ENCODE data around the gene RANBP10.
"Not testable (repeated sequence)": the region's sequence is repeated elsewhere in the genome, so short reads cannot be mapped to it uniquely, and the experiment has no call there.

RANBP10 gene

DNA sequence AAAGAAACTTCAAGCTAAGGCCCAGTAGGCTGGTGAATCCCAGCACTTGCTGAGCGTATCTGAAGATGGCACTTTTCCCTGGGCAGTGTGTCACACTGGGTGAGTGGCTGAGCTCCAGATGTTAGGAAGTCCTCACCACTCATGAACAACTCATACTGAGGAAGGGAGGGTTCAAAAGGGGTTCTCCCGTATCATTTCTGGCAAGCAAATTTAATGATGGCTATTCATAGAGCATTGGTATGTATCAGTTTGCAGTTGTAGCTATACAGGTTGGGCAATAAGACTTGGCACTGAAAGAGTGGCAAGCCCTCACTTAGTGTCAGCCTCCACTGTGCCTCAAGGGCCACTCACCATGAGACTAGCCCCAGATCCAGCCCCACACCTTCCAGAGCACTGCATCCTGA lies 98.0 kb downstream of the RANBP10 start:
- no peak for DNase-seq

DNA sequence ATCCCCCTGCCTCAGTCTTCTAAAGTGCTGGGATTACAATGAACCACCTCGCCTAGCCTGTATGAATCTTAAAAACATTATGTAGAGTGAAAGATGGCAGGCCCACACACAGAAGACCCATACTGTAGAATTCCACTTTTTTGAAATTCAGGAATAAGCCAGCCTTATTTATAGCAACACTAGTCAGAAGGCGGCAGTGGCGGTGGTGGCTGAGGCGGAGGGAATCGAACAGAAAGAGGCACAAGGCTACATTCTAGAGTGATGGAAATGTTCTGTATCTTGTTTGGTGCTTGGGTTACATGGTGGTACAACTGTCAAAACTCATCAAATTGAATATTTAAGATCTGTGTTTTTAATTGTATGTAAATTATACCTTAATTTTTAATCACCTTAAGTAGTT lies 98.6 kb downstream of the RANBP10 start:
- DNase-seq: no peak

DNA sequence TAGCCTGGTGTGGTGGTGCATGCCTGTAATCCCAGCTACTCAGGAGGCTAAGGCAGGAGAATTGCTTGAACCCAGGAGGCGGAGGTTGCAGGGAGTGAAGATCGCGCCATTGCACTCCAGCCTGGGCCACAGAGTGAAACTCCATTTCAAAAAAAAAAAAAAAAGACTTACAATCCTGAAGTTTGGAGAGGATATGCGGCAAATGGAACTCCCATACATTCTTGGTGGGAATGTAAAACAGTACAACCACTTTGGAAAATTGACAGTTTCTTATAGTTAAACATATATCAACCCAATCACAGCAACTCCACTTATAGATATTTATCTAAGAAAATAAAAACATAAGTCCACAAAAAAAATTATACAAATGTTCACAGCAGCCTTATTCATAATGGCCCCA lies 99.2 kb downstream of the RANBP10 start:
- DNase-seq: no peak

GRCh38 chr16:67704110-67704509 lies 102.2 kb downstream of the RANBP10 start:
- no peak for DNase-seq

GRCh38 chr16:67703626-67704025 lies 102.7 kb downstream of the RANBP10 start:
- no peak for DNase-seq

GRCh38 chr16:67702130-67702529 lies 104.2 kb downstream of the RANBP10 start:
- no peak for DNase-seq

DNA sequence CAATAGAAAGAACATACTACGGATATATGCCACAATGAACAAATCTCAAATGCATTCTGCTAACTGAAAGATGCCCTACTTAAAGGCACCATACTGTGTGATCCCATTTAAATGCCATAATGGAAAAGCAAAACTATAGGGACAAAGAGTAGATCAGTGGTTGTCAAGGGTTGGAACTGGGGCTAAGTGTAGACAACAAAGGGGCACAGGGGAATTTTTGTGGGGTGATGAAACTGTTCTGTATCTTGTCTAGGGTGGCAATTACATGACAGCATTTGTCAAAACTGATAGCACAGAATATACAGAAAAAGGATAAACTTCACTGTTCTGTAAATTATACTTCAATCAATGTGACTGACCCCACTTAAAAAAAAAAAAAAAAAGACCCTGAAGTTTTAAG lies 104.9 kb downstream of the RANBP10 start:
- no peak for DNase-seq

- no peak for DNase-seq
Observed at GRCh38 chr16:67699265-67699664, 107.1 kb downstream of the RANBP10 start.

- no peak for DNase-seq
Observed at GRCh38 chr16:67697422-67698185, 108.8 kb downstream of the RANBP10 start.

GRCh38 chr16:67694611-67695010 lies 111.7 kb downstream of the RANBP10 start:
- DNase-seq: no peak

DNA sequence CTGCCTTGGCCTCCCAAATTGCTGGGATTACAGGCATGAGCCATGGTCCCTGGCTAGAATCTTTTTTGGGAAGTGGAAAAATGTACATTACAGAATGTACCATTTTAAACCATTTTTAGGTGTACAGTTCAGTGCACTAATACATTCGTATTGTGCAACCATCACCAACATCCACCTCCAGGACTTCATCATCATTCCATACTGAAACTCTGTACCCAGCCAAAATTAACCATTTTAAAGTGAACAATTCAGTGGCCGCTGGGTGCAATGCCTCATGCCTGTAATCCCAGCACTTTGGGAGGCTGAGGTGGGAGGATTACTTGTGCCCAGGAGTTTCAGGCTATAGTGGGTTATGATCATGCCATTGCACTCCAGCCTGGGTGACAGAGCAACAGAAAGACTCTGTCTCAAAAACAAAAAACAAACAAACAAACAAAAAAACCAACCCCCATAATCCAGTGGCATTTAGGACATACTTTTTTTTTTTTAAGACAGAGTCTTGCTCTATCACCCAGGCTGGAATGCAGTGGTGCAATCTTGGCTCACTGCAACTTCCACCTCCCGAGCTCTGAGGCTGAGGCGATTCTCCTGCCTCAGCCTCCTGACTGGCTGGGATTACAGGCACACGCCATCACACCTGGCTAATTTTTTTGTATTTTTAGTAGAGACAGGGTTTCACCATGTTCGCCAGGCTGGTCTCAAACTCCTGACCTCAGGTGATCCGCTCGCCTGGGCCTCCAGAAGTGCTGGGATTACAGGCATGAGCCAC lies 112.7 kb downstream of the RANBP10 start:
- not testable (repeated sequence) for DNase-seq

DNA sequence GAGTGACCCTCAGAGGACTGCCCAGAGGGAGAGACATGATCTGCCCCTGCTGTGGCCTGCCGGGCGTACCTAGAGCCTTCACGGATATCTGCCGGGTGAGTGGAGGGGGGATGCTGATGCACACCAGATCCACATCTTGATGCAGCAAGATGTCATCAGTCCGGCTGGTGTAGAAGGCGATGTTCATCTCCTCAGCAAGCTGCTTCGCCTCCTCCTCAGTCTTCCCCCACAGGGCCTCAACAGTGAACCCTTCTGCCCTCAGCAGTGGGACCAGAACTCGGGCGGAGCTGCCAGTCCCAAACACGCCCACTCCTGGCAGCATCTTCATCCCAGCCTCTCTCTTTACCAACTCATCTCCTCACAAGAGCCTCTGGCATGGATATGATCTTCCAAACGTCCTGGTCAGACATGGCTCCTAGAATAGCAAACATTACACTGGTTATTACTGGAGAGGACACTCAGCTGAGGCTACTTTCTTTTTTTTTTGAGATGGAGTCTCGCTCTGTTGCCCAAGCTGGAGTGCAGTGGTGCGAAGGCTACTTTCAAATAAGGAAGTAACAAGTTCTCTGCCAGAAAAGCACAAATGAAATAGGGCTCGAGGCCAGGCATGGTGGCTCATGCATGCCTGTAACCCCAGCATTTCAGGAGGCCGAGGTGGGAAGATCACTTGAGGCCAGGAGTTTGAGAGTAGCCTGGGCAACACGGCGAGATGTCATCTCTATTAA lies 120.8 kb downstream of the RANBP10 start:
- DNase-seq: no peak

- DNase-seq: no peak
Observed at GRCh38 chr16:67683767-67684166, 122.6 kb downstream of the RANBP10 start.

DNA sequence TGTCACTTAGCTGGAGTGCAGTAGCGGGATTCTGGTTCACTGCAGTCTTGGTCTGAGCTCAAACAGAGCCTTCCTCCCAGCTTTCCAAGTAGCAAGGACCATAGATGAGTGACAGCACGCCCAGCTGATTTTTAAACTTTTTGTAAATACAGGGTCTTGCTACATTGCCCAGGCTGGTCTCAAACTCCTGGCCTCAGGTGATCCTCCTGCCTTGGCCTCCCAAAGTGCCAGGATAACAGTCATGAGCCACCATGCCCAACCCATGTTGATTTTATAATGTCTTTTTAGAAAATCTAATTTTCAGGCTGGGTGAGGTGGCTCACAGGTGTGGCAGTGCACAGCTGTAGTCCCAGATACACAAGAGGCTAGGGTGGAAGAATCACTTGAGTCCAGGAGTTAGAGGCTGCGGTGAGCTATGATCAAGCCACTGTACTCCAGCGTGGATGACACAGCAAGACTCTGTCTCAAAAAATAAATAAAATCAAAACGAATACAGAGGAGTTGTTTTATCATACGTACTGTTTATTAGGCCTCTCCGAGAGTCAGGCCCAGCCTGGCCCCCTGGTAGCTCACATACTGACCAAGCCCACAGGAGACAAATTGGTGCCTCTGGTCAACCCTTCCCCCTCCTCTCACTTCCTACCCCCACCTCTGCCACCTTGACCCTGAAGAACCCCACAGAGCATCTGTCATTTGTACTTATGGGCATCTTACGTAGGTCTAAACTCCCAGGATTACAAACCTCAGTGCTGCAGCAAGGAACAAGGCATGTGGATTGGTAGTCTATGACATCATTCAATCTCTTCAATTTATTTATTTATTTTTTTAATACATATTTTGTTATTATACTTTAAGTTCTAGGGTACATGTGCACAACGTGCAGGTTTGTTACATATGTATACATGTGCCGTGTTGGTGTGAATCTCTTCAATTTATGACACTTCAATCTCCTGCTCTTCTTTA lies 126.1 kb downstream of the RANBP10 start:
- DNase-seq: no peak

GRCh38 chr16:67678354-67679023 lies 127.9 kb downstream of the RANBP10 start:
- no peak for DNase-seq

DNA sequence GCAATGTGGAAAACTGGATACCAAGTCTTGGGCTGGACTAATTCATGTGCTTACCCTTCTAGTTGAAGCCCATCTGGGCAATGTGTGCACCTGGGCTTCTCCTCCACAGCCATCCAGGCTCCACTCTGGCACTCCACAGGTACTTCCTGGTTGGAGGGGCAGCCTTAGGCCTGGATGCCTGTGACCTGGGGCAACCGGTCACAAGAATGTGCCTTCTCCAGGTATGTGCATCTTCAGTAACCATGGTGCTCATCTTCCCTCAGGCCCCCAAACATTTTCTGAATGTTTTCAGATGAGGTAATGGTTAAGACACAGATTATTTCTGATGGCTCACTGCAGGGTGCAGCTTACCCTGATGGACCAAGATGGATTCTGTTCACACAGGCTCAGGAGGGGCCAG lies 128.6 kb downstream of the RANBP10 start:
- DNase-seq: no peak

DNA sequence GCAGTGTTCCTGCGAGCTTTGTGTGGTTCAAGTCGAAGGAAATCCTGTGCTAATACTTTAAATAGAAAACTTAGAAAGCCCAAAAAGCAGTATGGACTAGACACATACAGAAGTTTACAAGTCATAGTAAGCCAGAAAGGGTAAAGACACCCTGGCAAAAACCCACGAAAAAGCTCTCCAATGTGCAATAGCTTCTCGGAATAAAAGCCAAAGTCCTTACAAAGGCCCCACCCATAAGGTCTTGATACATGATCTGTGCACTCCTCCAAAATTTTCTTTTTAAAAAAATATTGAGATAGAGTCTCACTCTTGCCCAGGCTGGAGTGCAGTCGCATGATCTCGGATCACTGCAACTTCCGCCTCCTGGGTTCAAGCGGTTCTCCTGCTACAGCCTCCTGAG lies 129.4 kb downstream of the RANBP10 start:
- DNase-seq: no peak

DNA sequence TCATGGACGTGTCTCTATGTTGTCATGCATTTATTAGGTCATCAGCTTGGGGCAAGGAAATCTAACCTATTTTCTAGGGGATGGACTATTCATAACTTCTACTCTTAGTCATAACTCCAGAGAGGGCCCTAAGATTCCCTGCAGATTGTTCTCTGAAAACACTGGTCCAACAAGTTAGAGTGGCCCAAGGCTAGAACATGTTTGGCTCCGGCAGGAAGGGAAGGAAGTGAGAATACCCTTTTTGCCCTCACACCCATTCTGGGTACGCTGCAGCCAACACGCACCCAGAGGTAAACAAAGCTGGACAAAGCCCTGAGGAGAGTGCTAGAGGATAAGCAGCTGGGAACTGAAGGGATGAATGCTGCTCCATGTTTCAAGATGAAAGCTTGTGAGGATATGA lies 129.8 kb downstream of the RANBP10 start:
- DNase-seq: no peak

GRCh38 chr16:67675999-67676398 lies 130.4 kb downstream of the RANBP10 start:
- no peak for DNase-seq

DNA sequence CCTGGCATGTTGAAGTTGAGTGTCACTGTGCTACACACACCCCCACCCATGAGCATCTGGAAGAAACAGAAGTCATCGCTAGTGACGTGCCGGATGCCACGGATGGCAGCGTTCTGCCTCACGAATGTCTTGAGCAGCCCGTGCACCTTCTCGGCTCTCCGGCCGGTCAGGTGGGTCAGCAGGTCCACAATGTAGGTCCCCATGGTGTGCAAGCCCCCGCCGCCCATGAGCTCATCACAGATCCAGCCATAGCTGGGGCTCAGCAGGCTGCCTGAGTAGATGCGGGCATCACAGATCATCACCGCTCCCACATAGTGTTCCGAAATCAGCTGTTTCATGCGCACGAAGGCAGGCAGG lies 130.8 kb downstream of the RANBP10 start:
- no peak for DNase-seq

GRCh38 chr16:67674851-67675578 lies 131.3 kb downstream of the RANBP10 start:
- no peak for DNase-seq
